Common myeloid progenitor, CD34-positive (primary cell): ENCODE measurements around the gene RANBP17.
"Not testable (repeated sequence)": the region's sequence is repeated elsewhere in the genome, so short reads cannot be mapped to it uniquely, and the experiment has no call there.

ENCODE experiments used
- CTCF ChIA-PET: fragments of 350-600 bp; sonication (Branson Sonifier 250); formaldehyde crosslinking; loops from one replicate; lab custom pipeline; 2021; ENCODE audit warnings: antibody characterized with exemption; lab: Charles Lee
- POLR2A ChIA-PET: fragments of 350-600 bp; sonication (Branson Sonifier 250); formaldehyde crosslinking; loops from one replicate; lab custom pipeline; 2021; ENCODE audit warnings: antibody characterized with exemption; lab: Charles Lee
- DNase-seq, 3 donors: peaks; one replicate each; pipeline versions ENCODE4 v3.0.0 to v3.0.0-alpha.2; 2013
- H3K27ac ChIP-seq, 2 experiments: 1 replicate in 1 of 2; 2 replicates in 1 of 2; pipeline ENCODE4 v1.7.0; 2013; ENCODE audit warnings: inconsistent platforms in 2 of 2, low read length in 2 of 2, mild to moderate bottlenecking in 2 of 2, low read depth in 1 of 2, moderate library complexity in 1 of 2; ENCODE audit not compliant: severe bottlenecking in 2 of 2, insufficient read depth in 1 of 2, poor library complexity in 1 of 2
- H3K27me3 ChIP-seq, 5 experiments: replicated peaks in 2 of 5; 1 replicate in 3 of 5; 2 replicates in 2 of 5; pipeline versions ENCODE4 v1.6.1 to v1.7.0; 2013; ENCODE audit warnings: low read length in 4 of 5, mild to moderate bottlenecking in 2 of 5, moderate library complexity in 2 of 5, inconsistent platforms in 1 of 5; ENCODE audit not compliant: insufficient read depth in 5 of 5, control insufficient read depth in 4 of 5
- H3K36me3 ChIP-seq, 4 experiments: 1 replicate in 2 of 4; 2 replicates in 2 of 4; pipeline versions ENCODE4 v1.6.1 to v1.7.0; 2013; ENCODE audit warnings: low read length in 3 of 4, control low read depth in 1 of 4, mild to moderate bottlenecking in 1 of 4; ENCODE audit not compliant: control insufficient read depth in 4 of 4, insufficient read depth in 4 of 4
- H3K4me1 ChIP-seq, 4 experiments: 1 replicate in 3 of 4; 2 replicates in 1 of 4; pipeline versions ENCODE4 v1.6.1 to v1.7.1; 2013; ENCODE audit warnings: low read length in 3 of 4, mild to moderate bottlenecking in 3 of 4, control low read depth in 1 of 4, inconsistent platforms in 1 of 4, moderate library complexity in 1 of 4; ENCODE audit not compliant: control insufficient read depth in 4 of 4, insufficient read depth in 4 of 4; ENCODE audit errors: control extremely low read depth in 1 of 4
- H3K4me3 ChIP-seq, 7 experiments: 1 replicate in 4 of 7; 2 replicates in 3 of 7; pipeline versions ENCODE4 v1.5.1 to v1.7.0; 2013; ENCODE audit warnings: mild to moderate bottlenecking in 7 of 7, low read length in 6 of 7, moderate library complexity in 6 of 7, inconsistent platforms in 2 of 7, low read depth in 2 of 7, control low read depth in 1 of 7; ENCODE audit not compliant: insufficient read depth in 4 of 7, control insufficient read depth in 1 of 7; ENCODE audit errors: extremely low read depth in 1 of 7
- H3K9me3 ChIP-seq, 5 experiments: 1 replicate in 4 of 5; 2 replicates in 1 of 5; pipeline versions ENCODE4 v1.6.1 to v1.7.1; 2013; ENCODE audit warnings: low read length in 4 of 5, mild to moderate bottlenecking in 2 of 5, inconsistent platforms in 1 of 5, low read depth in 1 of 5, moderate library complexity in 1 of 5; ENCODE audit not compliant: control insufficient read depth in 4 of 5, insufficient read depth in 2 of 5; ENCODE audit errors: control extremely low read depth in 1 of 5
- WGBS: methylation state at CpG from one replicate; pipeline ENCODE4 v1.1.5; 2013; ENCODE audit not compliant: insufficient coverage; 5-methylcytosine and 5-hydroxymethylcytosine counted together

Gene RANBP17

GRCh38 chr5:170832241-170832640, 29.6 kb upstream of the RANBP17 start:
- no peak for DNase-seq
- H3K27me3 ChIP-seq = peaks cover 0 to 5% (median 0%) of the 10 kb centered on the region in 5 experiments
- ChIA-PET POLR2A (no interaction called here), CTCF (no interaction called here)
- H3K4me1 ChIP-seq = no peaks in the 10 kb centered on the region
- H3K4me3 ChIP-seq = no peak overlapping the region
- H3K9me3 ChIP-seq = no peaks in the 10 kb centered on the region
- H3K27ac ChIP-seq = no peak overlapping the region
- 86% methylated on average over 7 of the region's 7 CpGs for WGBS
- H3K36me3 ChIP-seq = no peaks in the 10 kb centered on the region

GRCh38 chr5:170833981-170834380, 27.8 kb upstream of the RANBP17 start:
- POLR2A ChIA-PET, H3K27me3 ChIP-seq, H3K4me3 ChIP-seq, H3K27ac ChIP-seq, DNase-seq, CTCF ChIA-PET, H3K4me1 ChIP-seq, H3K36me3 ChIP-seq, H3K9me3 ChIP-seq: not testable (repeated sequence)
- WGBS = 100% methylated on average over 2 of the region's 2 CpGs

GRCh38 chr5:170836226-170836625, 25.6 kb upstream of the RANBP17 start:
- ChIA-PET POLR2A (no interaction called here), CTCF (no interaction called here)
- peaks cover 0 to 6% (median 0%) of the 10 kb centered on the region in 5 experiments for H3K27me3 ChIP-seq
- no peak for DNase-seq
- no peaks in the 10 kb centered on the region for H3K4me1 ChIP-seq
- H3K36me3 ChIP-seq = no peaks in the 10 kb centered on the region
- WGBS = 100% methylated on average over 3 of the region's 4 CpGs
- no peaks in the 10 kb centered on the region for H3K9me3 ChIP-seq
- no peak overlapping the region for H3K4me3 ChIP-seq
- H3K27ac ChIP-seq = no peak overlapping the region

GRCh38 chr5:170843870-170844269, 17.9 kb upstream of the RANBP17 start:
- Histone ChIP-seq H3K36me3 (no peaks in the 10 kb centered on the region), H3K9me3 (no peaks in the 10 kb centered on the region), H3K27me3 (peaks cover 0 to 2% (median 0%) of the 10 kb centered on the region in 5 experiments), H3K4me3 (no peak overlapping the region), H3K4me1 (no peaks in the 10 kb centered on the region), H3K27ac (no peak overlapping the region)
- ChIA-PET CTCF (interaction anchor here (1.0 kb wide), 1 partner anchor 23 kb away, joined by 3 read pairs; no protein-coding TSS in a partner anchor), POLR2A (no interaction called here)
- no peak for DNase-seq
- no CpG with 5 or more reads among the region's 2 CpGs for WGBS

GRCh38 chr5:170844651-170845050, 17.2 kb upstream of the RANBP17 start:
- ChIA-PET POLR2A (no interaction called here), CTCF (interaction anchor here (1.0 kb wide), 1 partner anchor 22 kb away, joined by 3 read pairs; no protein-coding TSS in a partner anchor)
- H3K36me3 ChIP-seq = no peaks in the 10 kb centered on the region
- H3K9me3 ChIP-seq = no peaks in the 10 kb centered on the region
- H3K27ac ChIP-seq = no peak overlapping the region
- DNase-seq = no peak
- H3K27me3 ChIP-seq = peaks cover 0 to 2% (median 0%) of the 10 kb centered on the region in 5 experiments
- no peaks in the 10 kb centered on the region for H3K4me1 ChIP-seq
- WGBS = no CpG with 5 or more reads among the region's 2 CpGs
- no peak overlapping the region for H3K4me3 ChIP-seq

GRCh38 chr5:170846416-170846815, 15.4 kb upstream of the RANBP17 start:
- no peak overlapping the region for H3K27ac ChIP-seq

GRCh38 chr5:170846846-170847245, 15.0 kb upstream of the RANBP17 start:
- ChIA-PET POLR2A (no interaction called here), CTCF (no interaction called here)
- Histone ChIP-seq H3K4me1 (no peaks in the 10 kb centered on the region), H3K27ac (no peak overlapping the region), H3K9me3 (no peaks in the 10 kb centered on the region), H3K4me3 (no peak overlapping the region), H3K27me3 (no peaks in the 10 kb centered on the region), H3K36me3 (no peaks in the 10 kb centered on the region)
- DNase-seq = no peak

More at GRCh38 chr5:170846416-170846815, 15.4 kb upstream of the RANBP17 start:
- H3K9me3 ChIP-seq = no peaks in the 10 kb centered on the region
- no peak overlapping the region for H3K4me3 ChIP-seq
- no peaks in the 10 kb centered on the region for H3K36me3 ChIP-seq
- no peaks in the 10 kb centered on the region for H3K27me3 ChIP-seq
- ChIA-PET CTCF (no interaction called here), POLR2A (no interaction called here)
- H3K4me1 ChIP-seq = no peaks in the 10 kb centered on the region
- no peak for DNase-seq
